Fibroblast of villous mesenchyme (primary cell): Measurements from ENCODE around the gene GATM. TPM values are rescaled to one million over a fixed set of nuclear protein-coding genes. Genes with fewer than 3 reads are reported as not detected.
"Not testable (repeated sequence)": the region's sequence is repeated elsewhere in the genome, so short reads cannot be mapped to it uniquely, and the experiment has no call there.

Experiments used
- DNase-seq: peaks from one replicate; pipeline ENCODE4 v3.0.0-alpha.2; 2010; ENCODE audit warnings: low read depth
- H3K4me3 ChIP-seq: 2 replicates; pipeline ENCODE4 v1.5.1; 2011; ENCODE audit warnings: low read depth, mild to moderate bottlenecking, low read length
- total RNA-seq: library from RNA; depleted of rRNA; stranded (reverse); fragments of >200 nt; gene quantifications from 2 replicates; pipeline ENCODE4 v1.2.3, GENCODE V29; 2012
- TF ChIP-seq, protein P1 (sequence below): IDR thresholded peaks from 2 replicates; pipeline ENCODE4 v1.5.1; 2012; ENCODE audit warnings: low read depth, mild to moderate bottlenecking, low read length; ENCODE audit not compliant: insufficient read depth

GATM gene
- total RNA-seq, 1 donor, result under 0.01 TPM

- no peak for DNase-seq
- TF ChIP-seq, protein P1, sequence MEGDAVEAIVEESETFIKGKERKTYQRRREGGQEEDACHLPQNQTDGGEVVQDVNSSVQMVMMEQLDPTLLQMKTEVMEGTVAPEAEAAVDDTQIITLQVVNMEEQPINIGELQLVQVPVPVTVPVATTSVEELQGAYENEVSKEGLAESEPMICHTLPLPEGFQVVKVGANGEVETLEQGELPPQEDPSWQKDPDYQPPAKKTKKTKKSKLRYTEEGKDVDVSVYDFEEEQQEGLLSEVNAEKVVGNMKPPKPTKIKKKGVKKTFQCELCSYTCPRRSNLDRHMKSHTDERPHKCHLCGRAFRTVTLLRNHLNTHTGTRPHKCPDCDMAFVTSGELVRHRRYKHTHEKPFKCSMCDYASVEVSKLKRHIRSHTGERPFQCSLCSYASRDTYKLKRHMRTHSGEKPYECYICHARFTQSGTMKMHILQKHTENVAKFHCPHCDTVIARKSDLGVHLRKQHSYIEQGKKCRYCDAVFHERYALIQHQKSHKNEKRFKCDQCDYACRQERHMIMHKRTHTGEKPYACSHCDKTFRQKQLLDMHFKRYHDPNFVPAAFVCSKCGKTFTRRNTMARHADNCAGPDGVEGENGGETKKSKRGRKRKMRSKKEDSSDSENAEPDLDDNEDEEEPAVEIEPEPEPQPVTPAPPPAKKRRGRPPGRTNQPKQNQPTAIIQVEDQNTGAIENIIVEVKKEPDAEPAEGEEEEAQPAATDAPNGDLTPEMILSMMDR, result no peak
- H3K4me3 ChIP-seq, result no peak overlapping the region
Measured at GRCh38 chr15:45376967-45377608, 1.3 kb downstream of the GATM start.

DNA sequence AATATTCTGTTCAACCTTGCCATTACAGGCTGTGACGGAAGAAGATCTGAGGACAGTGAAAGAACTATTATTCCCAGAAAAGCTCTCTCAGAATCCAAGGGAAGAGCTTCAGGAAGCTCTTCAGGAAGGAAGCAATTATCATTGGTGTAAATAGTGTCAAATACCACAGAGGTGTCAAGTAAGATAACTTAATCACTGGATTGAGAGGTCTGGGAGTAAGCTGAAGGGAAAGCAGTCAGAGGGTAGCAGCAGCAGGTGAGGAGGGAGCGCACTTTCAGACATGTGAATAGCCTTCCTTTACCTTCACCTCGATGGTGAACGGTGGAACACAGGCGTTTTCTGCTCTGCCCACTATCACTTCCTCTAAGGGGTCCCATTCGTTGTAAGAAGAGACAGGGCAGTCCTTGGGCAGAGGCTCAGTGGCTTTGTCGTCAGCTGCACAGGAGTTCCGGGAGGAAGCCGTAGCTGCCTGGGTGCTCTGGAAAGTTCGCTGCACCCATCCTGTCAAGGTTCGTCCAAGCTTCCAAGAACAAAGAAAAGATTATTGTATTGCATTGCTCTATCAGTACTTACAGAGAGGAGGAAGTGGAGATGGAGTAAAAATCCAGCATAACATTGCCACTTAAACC lies 1.9 kb downstream of the GATM start:
- no peak overlapping the region for H3K4me3 ChIP-seq
- TF ChIP-seq, protein P1, result no peak
- DNase-seq, result no peak

- H3K4me3 ChIP-seq, result no peak overlapping the region
- TF ChIP-seq, protein P1, result no peak
- DNase-seq, result no peak
Measured at GRCh38 chr15:45375836-45376235, 2.5 kb downstream of the GATM start.

DNA sequence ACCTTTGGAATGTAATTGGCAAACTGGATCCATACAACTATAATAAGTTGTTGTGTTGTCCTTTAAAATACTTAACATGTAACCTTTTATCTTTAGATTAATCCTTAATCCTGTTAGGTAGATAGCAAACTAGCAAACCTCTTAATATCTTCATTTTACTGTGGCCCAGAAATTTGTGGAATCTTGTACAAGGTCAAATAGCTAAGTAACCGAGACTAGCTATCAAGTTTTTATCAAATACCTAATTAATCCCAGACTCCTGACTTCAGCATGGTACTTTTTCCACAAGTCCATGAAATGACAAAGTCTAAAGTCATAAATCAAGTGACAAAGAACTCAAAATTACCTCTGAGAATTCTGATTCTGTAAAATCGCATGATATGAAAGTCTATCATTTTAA lies 4.4 kb downstream of the GATM start:
- H3K4me3 ChIP-seq, result no peak overlapping the region
- no peak for DNase-seq
- TF ChIP-seq, protein P1, result no peak

GRCh38 chr15:45372041-45372995 lies 6.0 kb downstream of the GATM start:
- no peak overlapping the region for H3K4me3 ChIP-seq
- no peak for DNase-seq
- TF ChIP-seq, protein P1, result no peak

- no peak for DNase-seq
- TF ChIP-seq, protein P1, result no peak
- no peak overlapping the region for H3K4me3 ChIP-seq
Measured at GRCh38 chr15:45371546-45371945, 6.8 kb downstream of the GATM start.

DNA sequence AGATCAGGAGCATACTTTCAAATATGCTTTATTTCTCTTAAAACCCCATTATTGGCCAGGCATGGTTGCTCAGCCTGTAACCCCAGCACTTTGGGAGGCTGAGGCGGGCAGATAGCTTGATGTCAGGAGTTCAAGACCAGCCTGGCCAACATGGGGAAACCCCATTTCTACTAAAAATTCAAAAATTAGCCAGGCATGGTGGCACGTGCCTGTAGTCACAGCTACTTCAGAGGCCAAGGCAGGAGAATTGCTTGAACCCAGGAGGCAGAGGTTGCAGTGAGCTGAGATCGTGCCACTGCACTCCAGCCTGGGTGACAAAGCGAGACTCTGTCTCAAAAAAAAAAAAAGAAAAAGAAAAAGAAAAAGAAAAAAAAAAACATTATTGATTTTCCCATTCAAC lies 8.3 kb downstream of the GATM start:
- H3K4me3 ChIP-seq, DNase-seq: not testable (repeated sequence)

- DNase-seq, H3K4me3 ChIP-seq: not testable (repeated sequence)
Measured at GRCh38 chr15:45367222-45367621, 11.1 kb downstream of the GATM start.
